ENCODE data around the gene DDI2. TPM values are rescaled to one million over a fixed set of nuclear protein-coding genes. Genes with fewer than 3 reads are reported as not detected.

Gene DDI2
- total and polyA plus RNA-seq, 10 of the 15 experiments (the other 5 are each of a cell fraction or from before 2014, with no cell fraction given), result 3.3 to 33.1 (median 11.6) TPM

DNA sequence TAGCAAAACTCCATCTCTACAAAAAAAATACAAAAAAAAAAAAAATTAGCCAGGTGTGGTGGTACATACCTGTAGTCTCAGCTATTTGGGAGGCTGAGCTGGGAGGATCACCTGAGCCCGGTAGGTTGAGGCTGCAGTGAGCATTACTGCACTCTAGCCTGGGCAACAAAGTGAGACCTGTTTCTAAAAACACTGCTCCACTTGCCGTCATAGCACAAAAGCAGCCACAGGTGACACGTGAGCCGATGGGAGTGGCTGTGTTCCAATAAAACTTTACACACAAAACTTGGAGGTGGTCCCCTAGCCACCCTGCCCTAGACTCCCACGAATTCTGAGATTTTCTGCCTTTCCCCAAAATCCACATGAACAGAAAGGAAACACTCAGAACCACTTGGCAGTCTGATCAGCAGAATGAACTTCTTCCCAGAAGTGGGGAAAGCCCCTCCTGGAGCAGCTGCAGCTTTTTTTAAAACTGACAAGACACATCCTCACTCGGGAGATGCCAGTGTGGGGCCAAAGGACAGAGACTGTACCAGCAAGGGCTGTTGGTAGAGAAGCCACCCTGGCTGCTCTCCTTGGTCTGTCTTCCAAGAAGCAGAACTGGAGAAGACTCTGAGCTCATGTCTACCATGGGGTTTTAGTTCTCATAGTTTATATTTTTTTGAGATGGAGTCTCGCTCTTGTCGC is 90.1 kb downstream of the DDI2 start:
- no TSS peak for BruUV-seq (replicated peaks)
- RAD21 ChIA-PET (ENCODE audit: unreplicated experiment), result no interaction called here
- Histone ChIP-seq H3K79me2 (ENCODE audit: control insufficient read depth, insufficient read depth, low read length) (peaks cover 7% of the 10 kb centered on the region), H3K4me1 (ENCODE audit: control insufficient read depth, insufficient read depth, low read length) (no peaks in the 10 kb centered on the region), H3K9me3 (replicated peaks; ENCODE audit: control insufficient read depth, insufficient read depth, low read length) (no peaks in the 10 kb centered on the region; the same call in 2 of the 3 replicates), H2AFZ (ENCODE audit: control insufficient read depth, low read depth, low read length) (no peak overlapping the region), H4K20me1 (ENCODE audit: control insufficient read depth, insufficient read depth) (no peaks in the 10 kb centered on the region), H3K27ac (ENCODE audit: control insufficient read depth, insufficient read depth) (no peak overlapping the region), H3K4me2 (ENCODE audit: control insufficient read depth, insufficient read depth) (no peak overlapping the region), H3K36me3 (ENCODE audit: control insufficient read depth in 2 of 2, insufficient read depth in 2 of 2, low read length in 1 of 2) (peaks cover 4 to 7% of the 10 kb centered on the region in 2 experiments), H3K9ac (ENCODE audit: control insufficient read depth, insufficient read depth, low read length) (no peak overlapping the region), H3K4me3 (no peak overlapping the region), H3K27me3 (replicated peaks in 1 of 2; ENCODE audit: control insufficient read depth in 2 of 2, insufficient read depth in 2 of 2, low read length in 1 of 2) (no peaks in the 10 kb centered on the region)
- 91% methylated on average over 8 of the region's 8 CpGs for WGBS (ENCODE audit: insufficient coverage, insufficient replicate concordance, low lambda C conversion rate, missing lambda C conversion rate)
- ATAC-seq (no peak), DNase-seq (ENCODE audit: low read depth, low spot score) (no peak), FAIRE-seq (no peak)
- intact Hi-C loops (cut with micrococcal nuclease; ENCODE audit: unreplicated experiment) (no loop called here), in situ Hi-C loops (cut with MboI) (no loop called here)
- POLR2A ChIA-PET, result interaction anchor here (1.1 kb wide), 1 partner anchor 10 kb away, joined by 5 read pairs; no protein-coding TSS in a partner anchor
- SMC1A ChIA-PET (ENCODE audit: uncharacterized antibody, unreplicated experiment), result interaction anchor here (1.6 to 3.8 kb wide), 2 partner anchors 11 to 77 kb away, joined by 3 to 20 read pairs; no protein-coding TSS in a partner anchor
- TF ChIP-seq SMARCA5 (IDR thresholded peaks at IDR 0.05) (no peak), POLR2A (IDR thresholded peaks at IDR 0.05; ENCODE audit: low read depth, low read length) (no peak), SMC3 (IDR thresholded peaks at IDR 0.05; ENCODE audit: borderline replicate concordance, low read length) (no peak), JUNB (IDR thresholded peaks at IDR 0.05) (no peak), RUNX3 (IDR thresholded peaks at IDR 0.05; ENCODE audit: low read length) (no peak), JUND (IDR thresholded peaks at IDR 0.05; ENCODE audit: low read depth, low read length) (no peak), YBX1 (IDR thresholded peaks at IDR 0.05) (no peak)
- TF ChIP-seq, protein P1, sequence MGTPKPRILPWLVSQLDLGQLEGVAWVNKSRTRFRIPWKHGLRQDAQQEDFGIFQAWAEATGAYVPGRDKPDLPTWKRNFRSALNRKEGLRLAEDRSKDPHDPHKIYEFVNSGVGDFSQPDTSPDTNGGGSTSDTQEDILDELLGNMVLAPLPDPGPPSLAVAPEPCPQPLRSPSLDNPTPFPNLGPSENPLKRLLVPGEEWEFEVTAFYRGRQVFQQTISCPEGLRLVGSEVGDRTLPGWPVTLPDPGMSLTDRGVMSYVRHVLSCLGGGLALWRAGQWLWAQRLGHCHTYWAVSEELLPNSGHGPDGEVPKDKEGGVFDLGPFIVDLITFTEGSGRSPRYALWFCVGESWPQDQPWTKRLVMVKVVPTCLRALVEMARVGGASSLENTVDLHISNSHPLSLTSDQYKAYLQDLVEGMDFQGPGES (IDR thresholded peaks at IDR 0.05), result no peak
- TF ChIP-seq, protein P2, sequence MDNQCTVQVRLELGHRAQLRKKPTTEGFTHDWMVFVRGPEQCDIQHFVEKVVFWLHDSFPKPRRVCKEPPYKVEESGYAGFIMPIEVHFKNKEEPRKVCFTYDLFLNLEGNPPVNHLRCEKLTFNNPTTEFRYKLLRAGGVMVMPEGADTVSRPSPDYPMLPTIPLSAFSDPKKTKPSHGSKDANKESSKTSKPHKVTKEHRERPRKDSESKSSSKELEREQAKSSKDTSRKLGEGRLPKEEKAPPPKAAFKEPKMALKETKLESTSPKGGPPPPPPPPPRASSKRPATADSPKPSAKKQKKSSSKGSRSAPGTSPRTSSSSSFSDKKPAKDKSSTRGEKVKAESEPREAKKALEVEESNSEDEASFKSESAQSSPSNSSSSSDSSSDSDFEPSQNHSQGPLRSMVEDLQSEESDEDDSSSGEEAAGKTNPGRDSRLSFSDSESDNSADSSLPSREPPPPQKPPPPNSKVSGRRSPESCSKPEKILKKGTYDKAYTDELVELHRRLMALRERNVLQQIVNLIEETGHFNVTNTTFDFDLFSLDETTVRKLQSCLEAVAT (IDR thresholded peaks at IDR 0.05), result no peak
- TF ChIP-seq, protein P3, sequence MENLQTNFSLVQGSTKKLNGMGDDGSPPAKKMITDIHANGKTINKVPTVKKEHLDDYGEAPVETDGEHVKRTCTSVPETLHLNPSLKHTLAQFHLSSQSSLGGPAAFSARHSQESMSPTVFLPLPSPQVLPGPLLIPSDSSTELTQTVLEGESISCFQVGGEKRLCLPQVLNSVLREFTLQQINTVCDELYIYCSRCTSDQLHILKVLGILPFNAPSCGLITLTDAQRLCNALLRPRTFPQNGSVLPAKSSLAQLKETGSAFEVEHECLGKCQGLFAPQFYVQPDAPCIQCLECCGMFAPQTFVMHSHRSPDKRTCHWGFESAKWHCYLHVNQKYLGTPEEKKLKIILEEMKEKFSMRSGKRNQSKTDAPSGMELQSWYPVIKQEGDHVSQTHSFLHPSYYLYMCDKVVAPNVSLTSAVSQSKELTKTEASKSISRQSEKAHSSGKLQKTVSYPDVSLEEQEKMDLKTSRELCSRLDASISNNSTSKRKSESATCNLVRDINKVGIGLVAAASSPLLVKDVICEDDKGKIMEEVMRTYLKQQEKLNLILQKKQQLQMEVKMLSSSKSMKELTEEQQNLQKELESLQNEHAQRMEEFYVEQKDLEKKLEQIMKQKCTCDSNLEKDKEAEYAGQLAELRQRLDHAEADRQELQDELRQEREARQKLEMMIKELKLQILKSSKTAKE (IDR thresholded peaks at IDR 0.05; ENCODE audit: low read depth, poor library complexity, severe bottlenecking), result no peak
- TF ChIP-seq, protein P4, sequence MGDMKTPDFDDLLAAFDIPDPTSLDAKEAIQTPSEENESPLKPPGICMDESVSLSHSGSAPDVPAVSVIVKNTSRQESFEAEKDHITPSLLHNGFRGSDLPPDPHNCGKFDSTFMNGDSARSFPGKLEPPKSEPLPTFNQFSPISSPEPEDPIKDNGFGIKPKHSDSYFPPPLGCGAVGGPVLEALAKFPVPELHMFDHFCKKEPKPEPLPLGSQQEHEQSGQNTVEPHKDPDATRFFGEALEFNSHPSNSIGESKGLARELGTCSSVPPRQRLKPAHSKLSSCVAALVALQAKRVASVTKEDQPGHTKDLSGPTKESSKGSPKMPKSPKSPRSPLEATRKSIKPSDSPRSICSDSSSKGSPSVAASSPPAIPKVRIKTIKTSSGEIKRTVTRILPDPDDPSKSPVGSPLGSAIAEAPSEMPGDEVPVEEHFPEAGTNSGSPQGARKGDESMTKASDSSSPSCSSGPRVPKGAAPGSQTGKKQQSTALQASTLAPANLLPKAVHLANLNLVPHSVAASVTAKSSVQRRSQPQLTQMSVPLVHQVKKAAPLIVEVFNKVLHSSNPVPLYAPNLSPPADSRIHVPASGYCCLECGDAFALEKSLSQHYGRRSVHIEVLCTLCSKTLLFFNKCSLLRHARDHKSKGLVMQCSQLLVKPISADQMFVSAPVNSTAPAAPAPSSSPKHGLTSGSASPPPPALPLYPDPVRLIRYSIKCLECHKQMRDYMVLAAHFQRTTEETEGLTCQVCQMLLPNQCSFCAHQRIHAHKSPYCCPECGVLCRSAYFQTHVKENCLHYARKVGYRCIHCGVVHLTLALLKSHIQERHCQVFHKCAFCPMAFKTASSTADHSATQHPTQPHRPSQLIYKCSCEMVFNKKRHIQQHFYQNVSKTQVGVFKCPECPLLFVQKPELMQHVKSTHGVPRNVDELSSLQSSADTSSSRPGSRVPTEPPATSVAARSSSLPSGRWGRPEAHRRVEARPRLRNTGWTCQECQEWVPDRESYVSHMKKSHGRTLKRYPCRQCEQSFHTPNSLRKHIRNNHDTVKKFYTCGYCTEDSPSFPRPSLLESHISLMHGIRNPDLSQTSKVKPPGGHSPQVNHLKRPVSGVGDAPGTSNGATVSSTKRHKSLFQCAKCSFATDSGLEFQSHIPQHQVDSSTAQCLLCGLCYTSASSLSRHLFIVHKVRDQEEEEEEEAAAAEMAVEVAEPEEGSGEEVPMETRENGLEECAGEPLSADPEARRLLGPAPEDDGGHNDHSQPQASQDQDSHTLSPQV (IDR thresholded peaks at IDR 0.05), result no peak
- CTCF ChIA-PET, result interaction anchor here (0.7 kb wide), 1 partner anchor 11 kb away, joined by 3 read pairs; no protein-coding TSS in a partner anchor

Measured in GM12878 (cell line).